ENCODE data around the gene ZNF654.
A peak's percentile ranks its signal among the peaks of the same experiment; 100 is the strongest.
"Not testable (repeated sequence)": the region's sequence is repeated elsewhere in the genome, so short reads cannot be mapped to it uniquely, and the experiment has no call there.

Gene ZNF654

GRCh38 chr3:88075072-88075471, 16.0 kb downstream of the ZNF654 start:
- no peak for DNase-seq

- no peak for DNase-seq
These were observed 16.4 kb downstream of the ZNF654 start for GRCh38 chr3:88075497-88075896.

GRCh38 chr3:88076712-88077111, 17.7 kb downstream of the ZNF654 start:
- DNase-seq, result no peak

GRCh38 chr3:88078932-88079331, 19.9 kb downstream of the ZNF654 start:
- no peak for DNase-seq

- no peak for DNase-seq
These were observed 23.8 kb downstream of the ZNF654 start for GRCh38 chr3:88082854-88083253.

GRCh38 chr3:88084097-88084501, 25.0 kb downstream of the ZNF654 start:
- no peak for DNase-seq

GRCh38 chr3:88090681-88091080, 31.6 kb downstream of the ZNF654 start:
- no peak for DNase-seq

GRCh38 chr3:88092270-88092669, 33.2 kb downstream of the ZNF654 start:
- DNase-seq, result no peak

GRCh38 chr3:88093266-88093665, 34.2 kb downstream of the ZNF654 start:
- DNase-seq, result no peak

- no peak for DNase-seq
These were observed 42.1 kb downstream of the ZNF654 start for GRCh38 chr3:88101142-88101541.

GRCh38 chr3:88105325-88105724, 46.3 kb downstream of the ZNF654 start:
- no peak for DNase-seq

- DNase-seq, result no peak
These were observed 53.2 kb downstream of the ZNF654 start for GRCh38 chr3:88112289-88112688.

GRCh38 chr3:88113311-88114162, 54.5 kb downstream of the ZNF654 start:
- peak; percentile 59 for DNase-seq

- no peak for DNase-seq
These were observed 56.0 kb downstream of the ZNF654 start for GRCh38 chr3:88114878-88115549.

GRCh38 chr3:88117683-88118082, 58.6 kb downstream of the ZNF654 start:
- DNase-seq, result no peak

- DNase-seq, result not testable (repeated sequence)
These were observed 59.5 kb downstream of the ZNF654 start for GRCh38 chr3:88118603-88119002.

GRCh38 chr3:88123526-88123925, 64.5 kb downstream of the ZNF654 start:
- no peak for DNase-seq

- DNase-seq, result no peak
These were observed 72.6 kb downstream of the ZNF654 start for GRCh38 chr3:88131695-88132094.

- DNase-seq, result no peak
These were observed 73.8 kb downstream of the ZNF654 start for GRCh38 chr3:88132894-88133293.

GRCh38 chr3:88133711-88134263, 74.7 kb downstream of the ZNF654 start:
- no peak for DNase-seq

- DNase-seq, result no peak
These were observed 78.8 kb downstream of the ZNF654 start for GRCh38 chr3:88137836-88138235.

GRCh38 chr3:88141458-88142083, 82.5 kb downstream of the ZNF654 start:
- DNase-seq, result no peak

- DNase-seq, result no peak
These were observed 83.1 kb downstream of the ZNF654 start for GRCh38 chr3:88142094-88142624.
